GM10266 (cell line): ENCODE measurements around the gene KCNJ8.

ENCODE experiments used
- DNase-seq: peaks from one replicate; pipeline ENCODE4 v3.0.0; 2012; ENCODE audit errors: extremely low spot score
- CTCF ChIP-seq: IDR thresholded peaks from 2 replicates; pipeline ENCODE4 v1.5.1; 2012; ENCODE audit warnings: mild to moderate bottlenecking, low read depth; ENCODE audit not compliant: control insufficient read depth, insufficient read depth; ENCODE audit errors: missing control alignments

KCNJ8 gene

DNA sequence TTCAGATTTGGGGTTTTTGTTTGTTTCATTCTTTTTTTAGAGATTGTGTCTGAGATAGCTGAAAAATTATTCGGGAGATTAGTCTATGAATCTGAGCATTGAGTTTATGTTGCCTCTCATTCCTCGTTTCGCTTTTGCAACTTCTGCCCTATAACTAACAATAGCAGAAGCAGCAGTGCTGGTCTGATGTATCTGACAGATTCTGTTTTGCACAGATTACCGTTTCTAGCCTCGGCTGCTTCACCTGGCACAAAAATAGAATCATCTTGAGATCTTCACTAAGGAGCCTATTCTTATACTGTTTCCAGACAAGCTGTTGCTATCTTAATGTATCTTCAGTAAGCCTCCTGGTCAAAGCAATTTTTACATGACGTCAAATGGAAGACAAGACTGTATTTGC, 29.2 kb downstream of the KCNJ8 start:
- no peak for DNase-seq
- TF ChIP-seq CTCF = no peak

DNA sequence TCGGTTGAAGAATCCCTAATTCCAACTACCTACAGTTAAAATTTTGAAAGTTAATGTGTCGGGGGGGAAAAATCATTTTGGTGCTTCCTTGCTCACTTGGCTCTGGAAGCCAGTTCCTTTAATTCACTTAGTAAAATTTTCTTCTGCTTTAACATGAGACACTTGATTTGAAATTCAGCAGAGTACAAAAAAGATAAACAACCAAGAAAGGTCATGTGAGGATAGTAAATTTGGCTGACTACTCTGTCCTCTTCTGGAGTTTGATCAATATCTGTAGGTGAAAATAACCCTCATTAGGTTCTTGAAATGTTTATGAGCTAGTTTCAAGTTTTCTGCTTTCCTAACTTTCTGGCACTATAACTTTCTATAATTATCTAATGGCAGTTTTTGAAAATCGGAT, 43.4 kb downstream of the KCNJ8 start:
- TF ChIP-seq CTCF = no peak
- no peak for DNase-seq

DNA sequence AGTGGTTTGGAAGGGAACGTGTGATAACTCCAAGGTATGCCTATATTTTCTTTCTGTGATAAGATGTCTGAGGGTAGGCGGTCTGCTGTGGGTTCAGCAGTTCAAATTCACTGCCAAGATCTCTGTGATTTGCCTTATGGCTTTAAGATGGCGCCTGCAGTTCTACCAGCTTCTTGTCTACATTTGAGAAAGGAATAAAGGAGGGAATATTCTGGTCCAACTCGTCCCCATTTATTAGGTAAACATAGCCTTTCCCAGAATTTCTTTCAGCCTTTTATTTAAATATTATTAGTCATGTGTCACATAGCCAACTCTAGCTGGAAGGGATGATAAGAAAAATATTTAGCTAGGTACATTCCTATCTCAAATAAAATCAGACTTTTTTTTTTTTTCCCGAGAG, 48.8 kb downstream of the KCNJ8 start:
- TF ChIP-seq CTCF = no peak
- no peak for DNase-seq

DNA sequence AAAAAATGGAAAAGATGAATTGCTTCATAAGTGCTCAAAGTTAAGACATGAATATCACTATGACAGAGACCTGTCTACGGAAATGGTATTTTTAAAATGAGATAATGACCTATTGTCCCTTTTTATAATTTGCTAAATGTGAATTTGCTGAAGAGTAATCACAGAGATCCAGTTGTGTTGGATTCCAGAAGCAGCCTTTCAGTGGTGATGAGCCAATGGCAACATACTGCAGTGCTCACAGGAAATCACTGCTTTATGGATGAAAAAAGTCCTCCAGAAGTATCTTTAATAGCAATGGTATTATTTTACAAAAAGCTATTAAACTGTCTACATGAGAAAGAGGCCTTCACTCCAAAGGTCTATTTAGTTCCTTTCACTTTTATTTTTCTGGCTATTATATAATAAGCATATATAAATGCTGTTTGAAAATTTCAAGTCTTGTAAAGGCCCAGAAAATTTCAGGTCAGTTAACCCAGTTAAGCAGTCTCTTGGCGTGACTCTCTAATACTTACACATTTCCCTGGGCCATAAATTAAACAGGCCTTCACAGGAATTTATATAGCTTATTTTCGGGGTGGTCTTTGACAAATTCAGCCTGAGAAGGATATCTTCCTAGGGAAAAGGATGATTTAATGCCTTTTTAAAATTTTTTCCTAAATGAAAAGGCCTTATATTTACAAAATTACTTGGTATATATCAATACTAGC, 55.4 kb downstream of the KCNJ8 start:
- DNase-seq = no peak
- no peak for TF ChIP-seq CTCF

GRCh38 chr12:21718403-21718802, 56.1 kb downstream of the KCNJ8 start:
- DNase-seq = no peak
- TF ChIP-seq CTCF = no peak

- no peak for TF ChIP-seq CTCF
- DNase-seq = no peak
Observed at GRCh38 chr12:21717767-21718166, 56.7 kb downstream of the KCNJ8 start.

- TF ChIP-seq CTCF = no peak
- DNase-seq = no peak
Observed at GRCh38 chr12:21715386-21715785, 59.1 kb downstream of the KCNJ8 start.
